ENCODE measurements around the gene INHBA.

Gene INHBA

DNA sequence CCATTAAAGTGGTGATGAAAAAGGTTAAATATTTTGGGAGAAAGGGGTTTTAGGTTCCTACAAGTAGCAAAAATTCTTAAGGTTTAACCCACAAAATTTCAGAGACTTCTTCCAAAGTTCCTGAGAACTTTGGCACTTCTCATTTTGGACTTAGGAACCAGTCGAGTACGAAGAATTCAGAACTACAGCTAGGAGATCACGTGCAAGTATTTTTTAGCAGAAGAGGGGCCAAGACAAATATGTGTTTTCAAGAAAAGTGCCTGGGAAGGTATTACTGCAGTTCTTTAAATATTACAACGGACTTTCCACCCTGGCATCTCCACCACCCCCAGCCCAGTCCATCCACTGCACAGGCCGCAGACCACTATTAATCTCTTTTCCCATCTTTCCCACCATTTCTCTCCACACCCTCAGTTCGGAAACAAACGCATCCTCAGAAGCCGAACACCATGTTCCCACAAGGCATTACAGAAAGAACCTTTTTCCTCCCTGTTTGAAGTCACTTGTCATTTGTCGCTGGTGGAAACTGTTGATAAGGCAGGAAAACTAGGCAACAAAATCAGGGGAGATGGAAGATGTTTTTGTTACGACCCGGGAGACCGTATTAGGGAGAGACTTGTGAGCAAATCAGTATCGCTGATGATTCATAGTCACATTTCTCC is 7.1 kb downstream of the INHBA start:
- TF ChIP-seq CTCF (conservative IDR thresholded peaks at IDR 0.05) (no peak), ZFX (IDR thresholded peaks at IDR 0.05) (no peak)
- H3K27ac ChIP-seq = no peak overlapping the region

GRCh38 chr7:41694495-41694894 is 8.4 kb downstream of the INHBA start:
- TF ChIP-seq ZFX (IDR thresholded peaks at IDR 0.05) (no peak), CTCF (conservative IDR thresholded peaks at IDR 0.05) (no peak)
- no peak overlapping the region for H3K27ac ChIP-seq

DNA sequence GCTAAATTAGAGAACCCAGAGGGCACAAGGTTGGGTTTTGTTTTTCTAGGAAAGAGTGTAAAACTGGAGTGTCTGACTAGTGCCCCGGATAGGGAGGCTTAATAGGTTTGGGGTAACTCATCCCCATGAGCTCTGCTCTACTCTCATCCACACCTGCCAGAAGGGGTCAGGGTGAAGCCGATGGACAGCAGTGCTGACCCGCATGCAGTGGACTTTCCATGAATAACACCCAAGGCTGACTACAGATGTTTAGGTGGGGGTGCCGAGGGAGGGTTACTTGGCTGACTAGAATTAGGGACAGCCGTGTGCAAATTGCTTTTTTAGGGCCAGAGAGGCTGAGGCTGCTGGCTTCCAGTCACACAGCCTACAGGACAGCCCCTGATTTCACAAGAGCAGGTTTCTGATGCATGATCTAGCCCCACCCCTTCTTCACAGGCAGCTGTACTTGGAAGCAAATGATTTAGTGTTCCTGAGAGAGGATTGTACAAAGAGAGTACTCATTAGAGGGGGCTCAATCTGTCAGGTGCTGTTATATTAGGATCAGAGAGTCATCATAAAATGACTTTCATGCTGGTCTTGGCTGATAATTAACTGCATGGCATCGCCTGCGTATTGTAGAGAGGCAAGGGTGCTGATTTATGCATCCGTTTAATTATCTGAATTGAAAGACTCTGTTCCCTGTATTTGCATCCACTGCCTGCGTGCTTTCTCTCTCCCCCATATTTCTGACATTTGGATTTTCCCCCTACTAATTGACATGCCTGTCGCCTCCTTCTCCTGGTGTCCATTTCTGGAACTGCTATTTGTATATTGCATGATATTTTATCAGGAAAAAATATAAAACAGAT is 9.5 kb downstream of the INHBA start:
- TF ChIP-seq ZFX (IDR thresholded peaks at IDR 0.05) = no peak
- TF ChIP-seq CTCF (conservative IDR thresholded peaks at IDR 0.05) = peak; percentile 45
- H3K27ac ChIP-seq = no peak overlapping the region

DNA sequence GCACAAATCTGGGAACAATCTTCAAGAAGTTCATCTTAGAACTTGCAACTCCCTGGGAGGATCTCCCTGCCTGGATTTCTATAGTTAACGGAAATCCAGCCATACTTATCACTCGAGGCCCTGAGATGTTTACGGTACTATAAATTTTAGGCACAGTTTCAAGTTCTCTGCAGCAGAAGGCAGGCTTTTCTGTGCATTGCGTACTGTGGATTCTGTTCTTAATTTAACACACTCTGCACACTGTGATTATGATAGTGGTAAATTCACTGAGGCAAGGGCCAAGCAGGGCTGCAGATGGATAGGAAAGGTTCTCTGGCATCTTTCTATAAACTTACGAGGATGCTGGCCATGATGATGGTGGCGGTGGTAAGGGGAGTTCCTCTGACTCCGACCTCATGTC is 10.6 kb downstream of the INHBA start:
- H3K27ac ChIP-seq = no peak overlapping the region
- TF ChIP-seq ZFX (IDR thresholded peaks at IDR 0.05) (no peak), CTCF (conservative IDR thresholded peaks at IDR 0.05) (no peak)

- H3K27ac ChIP-seq = no peak overlapping the region
- TF ChIP-seq ZFX (IDR thresholded peaks at IDR 0.05) = no peak
- TF ChIP-seq CTCF (conservative IDR thresholded peaks at IDR 0.05) = no peak
Measured at GRCh38 chr7:41691286-41692190, 11.4 kb downstream of the INHBA start.

GRCh38 chr7:41689815-41690214 is 13.1 kb downstream of the INHBA start:
- TF ChIP-seq CTCF (conservative IDR thresholded peaks at IDR 0.05) = no peak
- no peak for TF ChIP-seq ZFX (IDR thresholded peaks at IDR 0.05)
- no peak overlapping the region for H3K27ac ChIP-seq

Data from C4-2B (cell line).